Ecto neural progenitor cell (in vitro differentiated cells): ENCODE data around the gene EIF3I.

Source experiments
- DNase-seq: peaks from one replicate; pipeline ENCODE4 v3.0.0-alpha.2; 2018; ENCODE audit warnings: low spot score

The EIF3I gene

GRCh38 chr1:32221980-32222755 is at the start of gene EIF3I, which contains the start of gene TMEM234:
EIF3I (plus strand) TSS chr1:32222407; CDS start chr1:32222442, 35 bp downstream.
TMEM234 (minus strand) TSS chr1:32222353; CDS start chr1:32222322, 31 bp downstream.
- DNase-seq = peak; percentile 92

GRCh38 chr1:32172621-32173245 is 49.5 kb upstream of the EIF3I start:
- no peak for DNase-seq

- no peak for DNase-seq
These were observed 43.6 kb upstream of the EIF3I start for GRCh38 chr1:32178380-32179192.

DNA sequence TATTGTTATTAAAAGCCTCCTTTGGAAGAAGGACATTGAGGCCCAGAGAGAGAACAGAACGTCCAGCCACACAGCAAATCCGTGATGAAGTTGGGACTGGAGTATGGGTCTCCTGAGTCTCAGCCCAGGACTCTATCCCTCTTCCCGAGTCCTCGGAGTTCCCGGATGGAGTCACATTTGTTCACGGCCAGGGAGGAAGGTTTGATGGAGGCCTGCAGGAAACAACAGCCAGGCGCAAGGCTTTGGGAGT is 43.1 kb upstream of the EIF3I start:
- DNase-seq = no peak

- DNase-seq = peak; percentile 97
These were observed 42.6 kb upstream of the EIF3I start, which contains the start of gene TXLNA for GRCh38 chr1:32179443-32180185. TXLNA (plus strand) TSS chr1:32179675; CDS start chr1:32180346, 671 bp downstream.

DNA sequence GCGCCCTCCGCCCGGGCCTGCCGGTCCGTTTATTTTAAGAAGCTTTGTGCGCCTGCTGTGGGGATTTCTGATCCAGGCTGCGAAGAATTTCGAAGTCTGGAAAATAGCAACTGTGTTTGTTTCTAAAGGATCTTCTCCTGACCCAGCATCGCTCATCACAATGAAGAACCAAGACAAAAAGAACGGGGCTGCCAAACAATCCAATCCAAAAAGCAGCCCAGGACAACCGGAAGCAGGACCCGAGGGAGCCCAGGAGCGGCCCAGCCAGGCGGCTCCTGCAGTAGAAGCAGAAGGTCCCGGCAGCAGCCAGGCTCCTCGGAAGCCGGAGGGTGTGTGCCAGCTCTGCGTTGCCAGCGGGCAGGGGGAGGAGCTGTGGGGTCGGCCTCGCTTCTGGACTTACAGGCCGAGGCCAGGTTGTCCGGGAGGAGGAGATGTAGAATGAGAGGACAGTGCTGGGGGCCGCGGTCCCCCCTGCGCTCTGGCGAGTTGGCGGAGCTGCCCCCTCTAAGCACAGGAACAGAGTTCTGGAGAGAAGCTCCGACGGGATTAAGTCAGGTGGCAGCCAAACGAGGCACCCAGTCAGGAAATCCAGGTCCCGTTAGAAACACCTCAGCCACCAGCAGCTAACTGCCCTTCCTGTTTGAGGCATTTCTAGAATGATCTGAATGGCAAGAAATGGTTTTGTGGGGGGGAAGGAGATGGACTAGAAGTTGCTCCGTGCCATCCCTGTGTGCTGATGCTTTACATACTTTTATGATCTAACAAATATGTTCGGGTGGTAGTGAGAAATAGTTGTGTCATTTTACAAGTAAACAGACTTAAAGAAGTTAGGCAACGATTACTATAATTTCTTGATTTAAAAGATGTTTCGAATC is 41.8 kb upstream of the EIF3I start:
- peak; percentile 70 for DNase-seq

DNA sequence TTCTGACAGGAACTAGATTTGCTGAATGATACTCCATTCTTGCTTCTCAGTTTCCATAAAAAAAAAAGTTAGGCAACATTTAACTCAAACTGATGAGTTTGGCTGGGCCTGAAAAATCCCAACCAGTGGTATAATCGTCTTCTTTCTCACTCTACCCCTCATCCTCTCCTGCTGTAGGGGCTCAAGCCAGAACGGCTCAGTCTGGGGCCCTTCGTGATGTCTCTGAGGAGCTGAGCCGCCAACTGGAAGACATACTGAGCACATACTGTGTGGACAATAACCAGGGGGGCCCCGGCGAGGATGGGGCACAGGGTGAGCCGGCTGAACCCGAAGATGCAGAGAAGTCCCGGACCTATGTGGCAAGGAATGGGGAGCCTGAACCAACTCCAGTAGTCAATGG is 41.1 kb upstream of the EIF3I start:
- DNase-seq = no peak

- no peak for DNase-seq
These were observed 40.6 kb upstream of the EIF3I start for GRCh38 chr1:32181563-32181962.

DNA sequence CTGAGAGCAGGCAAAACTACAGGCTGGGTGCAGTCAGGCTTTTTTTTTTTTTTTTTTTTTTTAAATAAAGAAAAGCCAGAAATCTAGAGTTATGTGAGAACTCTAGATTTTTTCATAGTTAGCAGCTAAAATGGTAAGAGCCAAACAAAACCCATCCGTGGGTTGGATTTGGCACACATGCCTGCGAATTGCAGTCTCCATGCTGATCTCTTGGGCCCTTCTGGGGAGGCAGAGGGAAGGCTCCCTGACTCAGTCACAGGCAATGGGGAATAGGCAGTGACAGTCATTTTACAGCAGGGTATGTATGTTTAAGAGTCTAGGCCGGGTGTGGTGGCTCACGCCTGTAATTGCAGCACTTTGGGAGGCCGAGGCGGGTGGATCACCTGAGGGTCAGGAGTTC is 40.1 kb upstream of the EIF3I start:
- no peak for DNase-seq

DNA sequence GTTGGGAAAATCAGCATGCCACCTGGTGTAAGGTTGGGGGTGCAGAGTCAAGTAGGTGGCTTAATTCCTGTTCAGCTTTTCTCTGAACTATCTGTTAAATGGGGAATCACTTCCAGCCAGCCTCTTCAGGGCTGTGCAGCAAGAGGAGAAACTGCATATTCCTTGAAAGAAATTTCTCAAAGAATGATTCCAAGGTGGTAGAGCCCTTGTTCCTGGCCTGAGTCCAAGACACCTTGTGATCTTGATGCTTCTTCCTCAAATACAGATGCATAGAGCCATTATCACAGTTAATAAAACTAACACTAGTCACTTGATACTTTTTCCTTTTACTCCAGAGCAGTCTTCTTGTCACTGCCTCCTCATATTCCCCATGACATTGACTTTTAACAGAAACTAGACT is 37.6 kb upstream of the EIF3I start:
- DNase-seq = no peak

DNA sequence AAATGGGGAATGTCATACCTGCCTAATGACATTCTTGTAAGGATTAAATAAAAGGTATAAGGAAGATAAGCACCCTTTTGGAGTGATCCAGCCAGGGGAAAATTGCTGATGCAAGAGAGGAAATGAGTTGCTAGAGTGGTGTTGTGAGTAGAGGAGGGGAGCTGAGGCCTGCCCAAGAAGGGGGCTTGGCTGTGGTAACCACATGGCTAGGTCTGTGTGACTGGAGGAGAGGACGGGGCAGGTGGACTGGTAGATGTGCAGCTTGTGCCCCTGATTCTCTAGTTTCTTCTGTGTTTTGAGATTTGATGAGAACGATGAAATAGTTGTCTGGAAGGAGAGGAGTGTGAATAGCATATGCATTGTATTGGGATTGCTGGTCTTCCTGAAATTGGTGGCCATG is 36.1 kb upstream of the EIF3I start:
- no peak for DNase-seq

DNA sequence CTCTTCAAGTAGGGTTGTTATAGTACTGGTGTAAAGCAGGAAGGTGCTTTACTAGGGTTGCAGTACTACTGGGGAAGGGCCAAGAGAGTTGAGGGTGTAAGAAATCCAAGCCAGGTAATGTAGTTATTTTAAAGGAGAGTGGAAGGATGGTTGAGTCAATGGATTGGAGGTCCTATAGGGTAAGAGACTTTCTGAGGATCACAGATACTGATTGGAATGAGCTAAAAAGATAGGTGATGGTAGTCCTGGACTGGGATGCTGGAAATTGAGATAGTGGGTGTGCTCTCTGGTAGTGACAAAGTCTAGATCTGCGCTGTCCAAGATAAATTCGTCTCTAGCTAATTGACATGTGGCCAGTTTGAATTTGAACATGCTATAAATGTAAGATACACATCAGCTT is 35.7 kb upstream of the EIF3I start:
- DNase-seq = no peak

- no peak for DNase-seq
These were observed 34.4 kb upstream of the EIF3I start for GRCh38 chr1:32187850-32188249.

- no peak for DNase-seq
These were observed 29.8 kb upstream of the EIF3I start for GRCh38 chr1:32192220-32192948.

GRCh38 chr1:32194984-32195383 is 27.2 kb upstream of the EIF3I start:
- DNase-seq = no peak

DNA sequence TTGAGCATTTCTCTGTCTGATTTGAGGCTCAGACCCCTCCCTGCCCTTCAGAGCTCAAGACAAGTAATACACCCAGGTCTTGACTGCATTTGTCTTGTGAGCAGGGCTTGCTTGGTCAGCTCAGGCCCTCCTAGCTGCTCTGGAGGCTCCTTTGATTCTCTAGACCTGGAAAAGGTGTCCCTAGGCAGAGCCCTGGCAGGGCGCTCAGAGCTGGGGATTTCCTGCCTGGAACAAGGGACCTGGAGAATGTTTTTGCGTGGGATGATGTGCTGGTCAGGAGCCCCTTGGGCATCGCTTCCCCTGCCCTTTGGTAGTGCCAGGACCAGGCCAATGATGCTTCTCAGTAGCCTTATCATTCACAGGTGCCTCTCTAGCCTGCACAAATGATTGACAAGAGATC is 26.7 kb upstream of the EIF3I start:
- DNase-seq = no peak

DNA sequence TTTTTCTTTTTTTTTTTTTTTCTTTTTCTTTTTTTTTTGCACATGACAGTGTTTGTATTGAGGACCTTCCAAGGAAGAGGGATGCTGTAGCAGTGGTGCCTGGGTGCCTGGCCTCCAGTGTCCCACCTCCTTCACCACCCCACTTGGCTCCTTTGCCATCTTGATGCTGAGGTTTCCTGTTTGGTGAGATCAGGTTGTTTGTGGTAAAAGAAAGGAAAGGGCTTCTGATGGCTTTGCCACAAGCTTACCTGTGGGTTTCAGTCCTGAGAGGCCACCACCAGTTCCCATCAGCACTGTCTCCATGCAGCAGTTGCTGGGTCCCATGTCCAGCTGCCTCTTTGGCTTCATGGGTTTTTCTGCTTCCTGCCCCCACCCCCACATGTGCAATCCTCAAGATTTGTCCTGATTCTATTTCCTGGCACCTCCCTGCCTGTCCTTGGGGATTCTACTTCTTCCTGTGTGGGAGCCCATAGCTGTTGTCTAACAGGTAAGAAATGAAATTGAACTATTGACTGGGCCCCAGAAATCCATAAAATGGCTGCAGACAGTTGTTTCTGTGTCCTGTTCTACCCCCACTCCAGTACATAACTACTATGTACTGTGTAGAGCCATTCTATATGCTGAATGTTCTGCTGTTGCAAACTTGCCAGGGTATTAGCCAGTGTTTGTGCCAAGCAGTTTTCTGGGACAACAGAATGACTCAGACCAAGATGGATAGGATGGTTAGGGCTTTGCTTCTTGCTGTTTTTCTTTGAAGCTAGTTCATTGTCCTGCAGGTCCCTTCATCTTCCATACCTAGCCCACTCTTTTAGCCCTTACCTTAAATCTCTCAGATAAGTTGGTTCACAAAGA is 26.0 kb upstream of the EIF3I start:
- no peak for DNase-seq

- DNase-seq = no peak
These were observed 25.1 kb upstream of the EIF3I start for GRCh38 chr1:32197074-32197473.

DNA sequence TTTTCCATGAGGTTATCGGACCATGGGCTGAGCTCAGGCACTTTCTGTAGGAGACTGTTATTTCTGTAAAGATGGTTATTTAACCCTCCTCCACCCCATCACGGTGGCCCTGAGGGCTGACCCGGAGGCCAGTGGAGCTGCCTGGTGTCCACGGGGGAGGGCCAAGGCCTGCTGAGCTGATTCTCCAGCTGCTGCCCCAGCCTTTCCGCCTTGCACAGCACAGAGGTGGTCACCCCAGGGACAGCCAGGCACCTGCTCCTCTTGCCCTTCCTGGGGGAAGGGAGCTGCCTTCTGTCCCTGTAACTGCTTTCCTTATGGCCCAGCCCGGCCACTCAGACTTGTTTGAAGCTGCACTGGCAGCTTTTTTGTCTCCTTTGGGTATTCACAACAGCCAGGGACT is 24.4 kb upstream of the EIF3I start:
- DNase-seq = no peak
